GM18520 (cell line): ENCODE data around the gene UNC5B.
"Not testable (repeated sequence)": the region's sequence is repeated elsewhere in the genome, so short reads cannot be mapped to it uniquely, and the experiment has no call there.

Experiments
- ATAC-seq: cut with Tn5 transposase; IDR thresholded peaks from one replicate; pipeline ENCODE4 v1.9.1; 2021; ENCODE audit not compliant: unreplicated experiment

UNC5B gene

GRCh38 chr10:71265618-71266146 is 53.3 kb downstream of the UNC5B start:
- no peak for ATAC-seq

GRCh38 chr10:71266147-71266917 is 54.0 kb downstream of the UNC5B start:
- no peak for ATAC-seq

- no peak for ATAC-seq
Observed at GRCh38 chr10:71266918-71267442, 54.6 kb downstream of the UNC5B start.

- ATAC-seq: no peak
Observed at GRCh38 chr10:71267508-71268240, 55.3 kb downstream of the UNC5B start.

GRCh38 chr10:71268247-71268691 is 55.9 kb downstream of the UNC5B start:
- ATAC-seq: no peak

GRCh38 chr10:71268758-71269157 is 56.4 kb downstream of the UNC5B start:
- no peak for ATAC-seq

GRCh38 chr10:71269301-71270288 is 57.2 kb downstream of the UNC5B start:
- ATAC-seq: no peak

- no peak for ATAC-seq
Observed at GRCh38 chr10:71270301-71271220, 58.2 kb downstream of the UNC5B start.

- ATAC-seq: no peak
Observed at GRCh38 chr10:71271662-71272055, 59.3 kb downstream of the UNC5B start.

GRCh38 chr10:71272056-71272771 is 59.8 kb downstream of the UNC5B start:
- ATAC-seq: no peak

GRCh38 chr10:71272974-71273373 is 60.6 kb downstream of the UNC5B start:
- not testable (repeated sequence) for ATAC-seq

- no peak for ATAC-seq
Observed at GRCh38 chr10:71273506-71273905, 61.1 kb downstream of the UNC5B start.

- ATAC-seq: no peak
Observed at GRCh38 chr10:71274901-71275796, 62.8 kb downstream of the UNC5B start.

- ATAC-seq: no peak
Observed at GRCh38 chr10:71276873-71277272, 64.5 kb downstream of the UNC5B start.

- no peak for ATAC-seq
Observed at GRCh38 chr10:71277914-71278665, 65.7 kb downstream of the UNC5B start.

GRCh38 chr10:71278691-71279588 is 66.6 kb downstream of the UNC5B start:
- no peak for ATAC-seq
